GM18858 (cell line): ENCODE measurements around the gene HMMR.
A peak's percentile ranks its signal among the peaks of the same experiment; 100 is the strongest.
"Not testable (repeated sequence)": the region's sequence is repeated elsewhere in the genome, so short reads cannot be mapped to it uniquely, and the experiment has no call there.

ENCODE experiments used
- ATAC-seq: cut with Tn5 transposase; IDR thresholded peaks from one replicate; pipeline ENCODE4 v1.9.1; 2021; ENCODE audit not compliant: unreplicated experiment

Gene HMMR

GRCh38 chr5:163460562-163461171, at the start of gene HMMR:
Gene HMMR (plus strand): TSS chr5:163460632. CDS start chr5:163460693, 61 bp downstream.
- ATAC-seq, result no peak

GRCh38 chr5:163415673-163416072, 44.8 kb upstream of the HMMR start:
- not testable (repeated sequence) for ATAC-seq

GRCh38 chr5:163424836-163425235, 35.6 kb upstream of the HMMR start:
- ATAC-seq, result no peak

GRCh38 chr5:163426128-163426527, 34.3 kb upstream of the HMMR start:
- not testable (repeated sequence) for ATAC-seq

GRCh38 chr5:163432544-163432943, 27.9 kb upstream of the HMMR start:
- no peak for ATAC-seq

- no peak for ATAC-seq
These were observed 27.2 kb upstream of the HMMR start for GRCh38 chr5:163433271-163433670.

- no peak for ATAC-seq
These were observed 26.0 kb upstream of the HMMR start for GRCh38 chr5:163434401-163434866.

GRCh38 chr5:163436515-163436914, 23.9 kb upstream of the HMMR start:
- no peak for ATAC-seq

GRCh38 chr5:163437011-163437308, 23.5 kb upstream of the HMMR start:
- ATAC-seq, result no peak

- peak; percentile 87 for ATAC-seq
These were observed 22.9 kb upstream of the HMMR start, which contains the start of gene CCNG1 for GRCh38 chr5:163437309-163438182. Gene CCNG1 (plus strand): TSS chr5:163437595. CDS start chr5:163439257, 1,662 bp downstream.

GRCh38 chr5:163439092-163439425, 21.4 kb upstream of the HMMR start:
- no peak for ATAC-seq

- no peak for ATAC-seq
These were observed 19.5 kb upstream of the HMMR start for GRCh38 chr5:163440954-163441353.

GRCh38 chr5:163444526-163444925, 15.9 kb upstream of the HMMR start:
- no peak for ATAC-seq

- ATAC-seq, result no peak
These were observed 15.1 kb upstream of the HMMR start for GRCh38 chr5:163445345-163445744.

GRCh38 chr5:163447191-163447590, 13.2 kb upstream of the HMMR start:
- no peak for ATAC-seq

GRCh38 chr5:163447875-163448274, 12.6 kb upstream of the HMMR start:
- ATAC-seq, result no peak

GRCh38 chr5:163448491-163448890, 11.9 kb upstream of the HMMR start:
- ATAC-seq, result no peak

- ATAC-seq, result no peak
These were observed 8.9 kb upstream of the HMMR start for GRCh38 chr5:163451489-163451888.

- no peak for ATAC-seq
These were observed 6.7 kb upstream of the HMMR start for GRCh38 chr5:163453705-163454104.

- ATAC-seq, result not testable (repeated sequence)
These were observed 5.0 kb upstream of the HMMR start for GRCh38 chr5:163455406-163455805.

- ATAC-seq, result no peak
These were observed 4.3 kb upstream of the HMMR start for GRCh38 chr5:163456029-163456589.

- ATAC-seq, result no peak
These were observed 3.6 kb upstream of the HMMR start for GRCh38 chr5:163456840-163457239.
